HL-60 (cell line): ENCODE results near the gene OR14K1.
"Not testable (repeated sequence)": the region's sequence is repeated elsewhere in the genome, so short reads cannot be mapped to it uniquely, and the experiment has no call there.

Experiments
- GABPA ChIP-seq: IDR thresholded peaks from 2 replicates; pipeline ENCODE4 v1.6.1; 2012; ENCODE audit warnings: low read depth
- POLR2AphosphoS5 ChIP-seq: IDR thresholded peaks from 2 replicates; pipeline ENCODE4 v1.6.1; 2012; ENCODE audit warnings: low read depth
- SPI1 ChIP-seq: IDR thresholded peaks from 2 replicates; pipeline ENCODE4 v1.6.1; 2012; ENCODE audit warnings: low read depth, mild to moderate bottlenecking, borderline replicate concordance
- TF ChIP-seq, protein P1 (sequence below): IDR thresholded peaks from one replicate; pipeline ENCODE4 v1.5.1; 2011; ENCODE audit warnings: low read length, control low read depth, inconsistent platforms; ENCODE audit not compliant: insufficient read depth
- TF ChIP-seq, protein P2 (sequence below): IDR thresholded peaks from 2 replicates; pipeline ENCODE4 v1.6.1; 2012; ENCODE audit warnings: low read depth; ENCODE audit not compliant: insufficient replicate concordance

DNA sequence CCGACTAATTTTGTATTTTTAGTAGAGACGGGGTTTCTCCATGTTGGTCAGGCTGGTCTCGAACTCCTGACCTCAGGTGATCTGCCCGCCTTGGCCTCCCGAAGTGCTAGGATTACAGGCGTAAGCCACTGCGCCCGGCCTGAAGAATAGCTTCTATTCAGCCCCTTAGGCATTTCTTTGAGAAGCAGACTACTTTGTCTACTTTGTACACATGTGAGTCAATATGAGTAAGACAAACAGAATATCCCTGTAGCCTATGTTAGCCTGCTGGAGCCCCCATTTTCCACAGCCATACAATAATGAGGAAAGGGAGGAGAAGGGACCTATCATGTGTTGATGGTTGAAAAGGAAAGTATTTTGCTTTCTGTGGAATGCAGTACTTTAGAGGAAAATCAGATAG, 27.7 kb upstream of the OR14K1 start:
- TF ChIP-seq, protein P1, sequence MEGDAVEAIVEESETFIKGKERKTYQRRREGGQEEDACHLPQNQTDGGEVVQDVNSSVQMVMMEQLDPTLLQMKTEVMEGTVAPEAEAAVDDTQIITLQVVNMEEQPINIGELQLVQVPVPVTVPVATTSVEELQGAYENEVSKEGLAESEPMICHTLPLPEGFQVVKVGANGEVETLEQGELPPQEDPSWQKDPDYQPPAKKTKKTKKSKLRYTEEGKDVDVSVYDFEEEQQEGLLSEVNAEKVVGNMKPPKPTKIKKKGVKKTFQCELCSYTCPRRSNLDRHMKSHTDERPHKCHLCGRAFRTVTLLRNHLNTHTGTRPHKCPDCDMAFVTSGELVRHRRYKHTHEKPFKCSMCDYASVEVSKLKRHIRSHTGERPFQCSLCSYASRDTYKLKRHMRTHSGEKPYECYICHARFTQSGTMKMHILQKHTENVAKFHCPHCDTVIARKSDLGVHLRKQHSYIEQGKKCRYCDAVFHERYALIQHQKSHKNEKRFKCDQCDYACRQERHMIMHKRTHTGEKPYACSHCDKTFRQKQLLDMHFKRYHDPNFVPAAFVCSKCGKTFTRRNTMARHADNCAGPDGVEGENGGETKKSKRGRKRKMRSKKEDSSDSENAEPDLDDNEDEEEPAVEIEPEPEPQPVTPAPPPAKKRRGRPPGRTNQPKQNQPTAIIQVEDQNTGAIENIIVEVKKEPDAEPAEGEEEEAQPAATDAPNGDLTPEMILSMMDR: not testable (repeated sequence)
- not testable (repeated sequence) for TF ChIP-seq POLR2AphosphoS5, SPI1, GABPA
- TF ChIP-seq, protein P2, sequence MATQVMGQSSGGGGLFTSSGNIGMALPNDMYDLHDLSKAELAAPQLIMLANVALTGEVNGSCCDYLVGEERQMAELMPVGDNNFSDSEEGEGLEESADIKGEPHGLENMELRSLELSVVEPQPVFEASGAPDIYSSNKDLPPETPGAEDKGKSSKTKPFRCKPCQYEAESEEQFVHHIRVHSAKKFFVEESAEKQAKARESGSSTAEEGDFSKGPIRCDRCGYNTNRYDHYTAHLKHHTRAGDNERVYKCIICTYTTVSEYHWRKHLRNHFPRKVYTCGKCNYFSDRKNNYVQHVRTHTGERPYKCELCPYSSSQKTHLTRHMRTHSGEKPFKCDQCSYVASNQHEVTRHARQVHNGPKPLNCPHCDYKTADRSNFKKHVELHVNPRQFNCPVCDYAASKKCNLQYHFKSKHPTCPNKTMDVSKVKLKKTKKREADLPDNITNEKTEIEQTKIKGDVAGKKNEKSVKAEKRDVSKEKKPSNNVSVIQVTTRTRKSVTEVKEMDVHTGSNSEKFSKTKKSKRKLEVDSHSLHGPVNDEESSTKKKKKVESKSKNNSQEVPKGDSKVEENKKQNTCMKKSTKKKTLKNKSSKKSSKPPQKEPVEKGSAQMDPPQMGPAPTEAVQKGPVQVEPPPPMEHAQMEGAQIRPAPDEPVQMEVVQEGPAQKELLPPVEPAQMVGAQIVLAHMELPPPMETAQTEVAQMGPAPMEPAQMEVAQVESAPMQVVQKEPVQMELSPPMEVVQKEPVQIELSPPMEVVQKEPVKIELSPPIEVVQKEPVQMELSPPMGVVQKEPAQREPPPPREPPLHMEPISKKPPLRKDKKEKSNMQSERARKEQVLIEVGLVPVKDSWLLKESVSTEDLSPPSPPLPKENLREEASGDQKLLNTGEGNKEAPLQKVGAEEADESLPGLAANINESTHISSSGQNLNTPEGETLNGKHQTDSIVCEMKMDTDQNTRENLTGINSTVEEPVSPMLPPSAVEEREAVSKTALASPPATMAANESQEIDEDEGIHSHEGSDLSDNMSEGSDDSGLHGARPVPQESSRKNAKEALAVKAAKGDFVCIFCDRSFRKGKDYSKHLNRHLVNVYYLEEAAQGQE: not testable (repeated sequence)
